HG02981 (cell line): ENCODE results near the gene LIMS2.

ENCODE experiments used
- ATAC-seq: cut with Tn5 transposase; IDR thresholded peaks from one replicate; pipeline ENCODE4 v1.9.1; 2021; ENCODE audit warnings: mild to moderate bottlenecking, moderate library complexity; ENCODE audit not compliant: unreplicated experiment

Gene LIMS2, protein sequence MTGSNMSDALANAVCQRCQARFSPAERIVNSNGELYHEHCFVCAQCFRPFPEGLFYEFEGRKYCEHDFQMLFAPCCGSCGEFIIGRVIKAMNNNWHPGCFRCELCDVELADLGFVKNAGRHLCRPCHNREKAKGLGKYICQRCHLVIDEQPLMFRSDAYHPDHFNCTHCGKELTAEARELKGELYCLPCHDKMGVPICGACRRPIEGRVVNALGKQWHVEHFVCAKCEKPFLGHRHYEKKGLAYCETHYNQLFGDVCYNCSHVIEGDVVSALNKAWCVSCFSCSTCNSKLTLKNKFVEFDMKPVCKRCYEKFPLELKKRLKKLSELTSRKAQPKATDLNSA

DNA sequence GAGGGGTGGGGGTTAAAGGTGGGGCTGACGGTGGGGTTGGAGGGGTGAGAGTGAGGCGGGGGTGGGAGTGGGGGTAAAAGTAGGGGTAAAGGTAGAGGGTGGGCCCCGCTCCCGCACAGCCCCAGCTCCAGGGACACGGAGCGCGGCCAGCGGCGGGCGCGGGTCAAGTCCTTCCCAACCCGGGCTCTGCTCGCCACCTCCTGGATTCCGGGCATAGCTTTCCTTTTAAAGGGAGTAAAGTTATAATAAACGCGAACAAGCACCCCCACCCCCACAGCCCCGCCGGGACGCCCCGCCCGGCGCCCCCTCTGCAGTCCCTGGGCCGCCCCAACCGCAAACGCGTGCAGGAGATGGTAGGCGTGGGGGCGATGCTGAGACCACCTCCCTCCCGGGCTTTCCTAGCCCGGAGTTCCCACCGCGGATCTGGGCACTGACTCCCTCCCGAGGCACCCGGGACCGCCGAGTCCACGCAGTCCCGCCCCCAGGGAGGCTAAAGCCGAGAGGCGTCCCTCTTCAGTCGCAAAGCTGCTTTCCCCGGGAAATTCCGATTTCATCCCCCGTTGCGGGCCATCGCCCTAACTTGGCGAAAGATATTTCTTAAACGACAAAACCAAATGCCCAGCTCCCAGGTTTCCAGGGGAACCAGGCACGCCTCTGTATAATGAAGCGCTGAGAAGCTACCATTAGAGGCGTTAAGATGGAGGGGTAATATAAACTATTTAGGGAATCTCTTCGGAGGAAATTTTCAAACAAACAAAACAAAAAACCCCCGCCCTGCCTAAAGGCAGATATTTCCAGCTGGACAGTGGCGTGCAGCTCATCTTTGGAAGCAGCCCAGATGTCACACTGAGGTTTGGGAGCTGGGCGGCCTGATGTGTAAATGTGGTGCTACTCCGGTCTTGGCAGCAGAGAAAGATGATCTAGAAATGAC is at the start of gene LIMS2:
TSS of gene LIMS2 (minus strand) at position 200 of the 931 bp plus-strand sequence. CDS start 506 bp downstream, outside the sequence.
- no peak for ATAC-seq

DNA sequence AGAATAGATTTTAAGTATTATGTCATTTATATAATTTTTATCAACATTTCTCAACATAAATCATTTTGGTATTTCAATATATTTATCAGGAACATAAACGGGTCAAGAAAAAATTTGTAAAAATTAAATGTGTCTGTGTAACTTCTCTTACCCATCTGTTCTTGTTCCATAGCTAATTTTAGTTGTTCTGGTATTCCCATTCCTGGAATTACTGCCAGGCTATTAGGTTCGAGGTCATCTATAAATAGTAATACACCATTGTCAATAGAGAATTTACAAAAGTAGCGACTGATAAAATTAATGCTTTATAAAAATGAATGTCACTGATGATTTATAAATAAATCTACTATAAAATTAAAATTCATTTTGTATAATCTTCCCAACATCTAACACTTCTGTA is 47.5 kb upstream of the LIMS2 start:
- ATAC-seq, result no peak

DNA sequence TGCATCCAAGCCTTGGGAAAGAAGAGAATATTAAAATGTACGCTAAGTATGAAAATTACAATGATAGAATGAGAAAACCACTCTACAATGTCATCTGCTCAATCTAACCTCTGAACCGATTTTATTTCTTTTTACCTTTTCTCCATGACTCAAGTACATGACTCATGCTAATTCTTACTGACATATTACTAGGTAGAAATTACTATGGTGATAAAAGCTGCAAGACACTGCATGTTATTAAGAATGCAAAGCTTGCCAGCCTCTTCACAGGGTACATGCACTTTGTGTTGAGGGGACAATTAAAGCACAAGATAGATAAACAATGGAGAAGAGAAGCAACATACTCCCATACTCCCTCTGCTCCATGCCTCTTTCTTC is 46.6 kb upstream of the LIMS2 start:
- no peak for ATAC-seq

DNA sequence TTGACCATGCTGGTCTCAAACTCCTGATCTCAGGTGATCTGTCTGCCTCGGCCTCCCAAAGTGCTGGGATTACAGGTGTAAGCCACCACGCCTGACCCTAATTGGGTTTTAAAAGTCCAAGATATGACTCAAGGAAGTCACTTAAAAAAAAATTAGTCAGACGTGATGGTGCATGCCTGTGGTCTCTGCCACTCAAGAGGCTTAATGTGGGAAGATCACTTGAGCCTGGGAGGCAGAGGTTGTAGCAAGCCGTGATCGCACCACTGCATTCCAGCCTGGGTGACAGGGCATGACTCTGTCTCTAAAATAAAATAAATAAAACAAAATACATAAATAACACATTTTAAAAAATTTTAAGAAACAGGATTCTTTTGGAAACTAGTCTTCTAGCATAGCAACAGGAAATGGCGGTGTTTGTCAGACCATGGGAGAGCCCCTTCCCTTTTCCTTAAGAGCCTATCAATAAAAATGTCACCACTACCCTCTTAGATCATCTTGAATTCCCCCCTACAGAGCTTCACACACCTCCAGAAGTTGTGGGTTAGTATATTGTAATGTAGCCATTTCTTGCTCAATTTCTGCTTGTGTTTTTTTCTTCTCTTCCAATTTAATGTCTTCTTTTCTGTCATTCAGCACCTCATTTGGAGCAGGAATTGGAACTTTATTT is 46.1 kb upstream of the LIMS2 start:
- ATAC-seq, result no peak

DNA sequence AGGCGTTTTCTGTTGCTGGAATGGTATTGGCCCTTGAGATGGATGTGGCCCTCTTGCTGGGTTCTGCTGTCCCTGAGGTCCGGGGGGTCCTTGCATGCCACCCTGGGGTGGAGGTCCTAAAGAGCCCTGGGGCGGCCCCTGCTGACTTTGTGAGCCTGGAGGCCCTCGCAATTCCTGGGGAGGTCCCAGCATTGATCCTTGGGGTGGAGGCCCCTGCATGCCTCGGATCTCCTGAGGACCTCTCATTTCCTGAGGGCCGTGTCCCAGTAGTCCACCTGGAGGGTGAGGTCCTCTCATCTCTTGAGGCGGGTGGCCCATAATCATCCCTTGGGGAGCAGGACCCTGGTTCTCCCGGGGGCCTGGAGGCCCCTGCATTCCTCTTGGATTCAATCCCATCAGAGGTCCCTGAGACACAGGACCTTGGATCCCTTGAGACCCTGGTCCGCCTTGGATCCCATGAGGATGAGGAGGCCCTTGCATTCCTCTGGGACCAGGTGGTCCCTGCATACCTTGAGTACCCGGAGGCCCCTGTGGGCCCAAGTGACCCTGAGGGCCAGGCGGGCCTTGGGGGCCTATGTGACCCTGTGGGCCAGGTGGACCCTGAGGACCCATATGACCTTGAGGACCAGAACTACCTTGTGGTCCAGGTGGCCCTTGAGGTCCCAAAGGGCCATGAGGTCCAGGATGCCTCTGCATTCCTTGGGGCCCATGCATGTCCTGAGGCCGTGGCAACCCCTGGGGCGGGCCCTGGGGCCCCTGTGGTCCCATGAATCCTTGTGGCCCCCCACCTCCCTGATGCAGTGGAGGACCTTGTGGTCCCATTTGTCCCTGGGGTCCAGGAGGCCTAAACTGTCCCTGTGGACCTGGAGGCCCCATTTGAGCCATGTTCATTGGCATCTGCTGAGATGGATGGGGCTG is 44.2 kb upstream of the LIMS2 start:
- ATAC-seq, result no peak

DNA sequence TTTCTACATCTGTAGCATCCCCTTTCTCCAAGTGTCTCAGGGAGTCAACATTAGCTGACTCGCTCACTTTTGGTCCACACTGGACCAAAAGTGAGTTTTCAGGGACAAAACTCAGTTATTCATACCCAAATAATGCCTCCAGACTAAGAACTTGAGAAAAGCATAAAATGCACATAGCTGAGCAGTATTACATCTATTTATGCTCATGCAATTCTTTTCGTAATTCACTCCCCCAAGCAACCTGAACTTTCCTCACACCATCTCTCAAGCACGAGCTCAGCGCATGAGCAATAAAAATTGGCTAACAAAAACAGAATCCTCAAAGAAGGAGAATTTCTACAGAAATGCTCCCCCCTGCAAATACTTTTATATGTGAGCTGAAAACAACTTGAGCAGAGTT is 42.9 kb upstream of the LIMS2 start:
- ATAC-seq, result no peak

DNA sequence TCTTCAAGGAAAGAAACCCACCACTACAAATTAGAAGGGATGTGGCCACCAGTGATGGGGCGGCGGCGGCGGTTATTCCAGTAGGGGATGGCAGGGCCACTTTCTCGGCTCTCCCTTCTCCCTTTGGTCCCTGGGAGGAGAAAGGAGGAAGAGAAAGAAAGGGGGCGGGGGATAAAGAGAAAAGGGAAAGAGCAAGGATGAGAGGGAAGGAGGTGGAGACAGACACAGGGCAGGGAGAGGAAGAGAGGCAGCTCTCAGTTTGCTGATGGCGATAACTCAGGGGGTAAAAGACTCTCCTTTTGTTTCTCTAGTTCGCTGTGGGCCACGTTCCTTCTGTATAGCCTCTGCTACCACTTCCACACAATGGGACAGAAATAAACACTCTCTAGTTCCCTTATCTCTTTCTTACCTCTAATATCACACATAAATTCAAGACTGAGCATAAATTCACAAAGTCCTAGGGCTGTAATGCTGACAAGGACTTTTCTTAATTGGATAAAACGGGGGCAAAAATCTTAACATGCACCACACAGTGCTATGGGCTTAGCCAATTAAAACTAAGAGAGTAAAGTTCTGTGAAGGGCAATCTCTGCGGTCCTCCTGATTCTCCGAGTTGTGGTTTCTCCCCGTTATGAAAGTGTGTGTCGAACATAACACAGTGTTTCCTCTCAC is 40.6 kb upstream of the LIMS2 start:
- ATAC-seq, result no peak

DNA sequence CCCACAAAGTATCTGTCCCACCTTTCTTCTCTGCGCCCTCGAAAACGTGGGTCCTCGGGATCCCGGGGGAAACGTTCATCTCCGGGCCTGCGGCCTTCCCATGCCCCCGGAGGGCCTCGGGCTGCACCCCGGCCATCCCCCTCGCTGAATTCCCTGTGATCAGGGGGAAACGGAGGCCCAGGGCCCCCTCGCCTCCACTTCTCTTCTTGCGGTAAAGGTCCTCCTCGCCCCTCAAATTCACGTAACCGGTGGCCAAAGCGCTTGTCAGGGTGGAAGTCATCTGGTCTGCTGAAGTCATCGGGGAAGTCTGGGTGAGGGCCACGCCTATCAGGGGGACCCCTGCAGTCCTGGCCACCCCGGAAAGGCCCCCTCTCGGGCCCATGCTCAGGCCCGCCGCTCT is 38.2 kb upstream of the LIMS2 start:
- no peak for ATAC-seq

DNA sequence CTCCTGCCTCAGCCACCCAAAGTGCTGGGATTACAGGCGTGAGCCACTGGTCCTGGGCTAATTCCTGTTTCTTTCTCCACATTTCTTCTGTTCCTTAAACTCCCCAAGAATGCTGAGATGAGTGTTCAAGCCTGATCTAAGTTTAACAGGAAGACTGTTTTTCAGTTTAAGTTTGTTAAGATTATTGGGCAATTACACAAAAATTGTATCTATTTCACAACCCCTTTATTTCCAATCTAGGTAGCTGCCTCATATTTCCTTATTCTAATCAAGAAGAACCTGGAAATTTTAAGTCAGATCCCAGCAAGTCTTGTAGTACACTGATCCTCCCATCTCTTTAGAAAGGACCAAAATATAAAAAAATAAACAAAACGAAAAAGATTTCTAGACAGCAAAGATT is 37.7 kb upstream of the LIMS2 start:
- no peak for ATAC-seq

DNA sequence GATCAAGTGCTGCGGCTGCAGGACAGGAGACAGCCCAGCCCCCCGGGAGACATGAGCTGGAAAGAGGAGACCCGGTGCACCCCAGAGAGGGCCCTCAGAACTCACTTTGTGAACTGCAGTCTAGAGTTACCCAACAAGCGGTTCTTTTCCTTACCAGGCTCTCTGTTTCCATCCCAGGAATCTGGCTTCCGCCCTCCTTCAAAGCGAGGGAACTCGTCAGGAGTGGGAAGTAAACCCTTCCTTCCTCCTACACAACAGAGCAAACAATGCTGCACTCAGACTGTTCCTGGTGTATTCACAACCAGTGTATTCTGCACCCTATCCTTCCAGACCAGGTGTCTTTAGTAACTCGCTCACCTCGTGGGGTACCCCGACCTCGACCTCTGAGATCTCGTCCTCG is 34.0 kb upstream of the LIMS2 start:
- ATAC-seq, result no peak

DNA sequence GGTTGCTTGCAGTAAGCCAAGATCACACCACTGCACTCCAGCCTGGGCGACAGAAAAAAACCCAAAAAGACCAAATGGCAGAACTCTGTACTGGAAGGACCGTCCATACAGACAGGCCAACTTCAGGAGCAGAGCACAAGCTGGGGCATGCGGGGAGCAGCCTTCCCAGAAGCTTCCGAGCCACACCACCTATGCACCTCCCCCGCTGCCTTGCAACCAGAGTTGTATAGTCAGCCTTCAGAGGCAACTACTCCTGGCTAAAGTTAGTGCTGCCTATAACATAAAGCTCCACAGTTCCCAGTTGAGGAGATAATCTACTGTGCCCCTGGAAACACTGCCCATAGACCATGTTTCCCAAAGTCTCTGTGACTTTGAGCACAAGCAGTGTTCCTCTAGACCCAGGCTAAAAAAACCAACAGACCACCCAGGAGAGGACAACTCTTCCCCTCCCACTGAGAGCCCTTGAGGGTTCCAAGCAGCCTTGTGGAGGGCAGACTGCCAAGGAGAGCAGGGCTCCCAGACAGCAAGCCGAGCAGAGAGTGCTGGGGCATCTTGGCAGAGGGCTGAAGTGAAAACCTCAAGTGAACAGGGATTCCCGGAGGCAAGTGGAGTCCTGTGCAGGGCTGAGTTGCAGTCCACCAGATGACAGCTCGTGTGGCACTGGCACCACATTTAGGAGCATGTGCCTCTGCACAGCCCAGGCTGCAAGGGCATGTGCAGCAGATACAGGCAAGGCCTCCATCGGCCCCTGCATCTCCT is 32.7 kb upstream of the LIMS2 start:
- ATAC-seq, result no peak

DNA sequence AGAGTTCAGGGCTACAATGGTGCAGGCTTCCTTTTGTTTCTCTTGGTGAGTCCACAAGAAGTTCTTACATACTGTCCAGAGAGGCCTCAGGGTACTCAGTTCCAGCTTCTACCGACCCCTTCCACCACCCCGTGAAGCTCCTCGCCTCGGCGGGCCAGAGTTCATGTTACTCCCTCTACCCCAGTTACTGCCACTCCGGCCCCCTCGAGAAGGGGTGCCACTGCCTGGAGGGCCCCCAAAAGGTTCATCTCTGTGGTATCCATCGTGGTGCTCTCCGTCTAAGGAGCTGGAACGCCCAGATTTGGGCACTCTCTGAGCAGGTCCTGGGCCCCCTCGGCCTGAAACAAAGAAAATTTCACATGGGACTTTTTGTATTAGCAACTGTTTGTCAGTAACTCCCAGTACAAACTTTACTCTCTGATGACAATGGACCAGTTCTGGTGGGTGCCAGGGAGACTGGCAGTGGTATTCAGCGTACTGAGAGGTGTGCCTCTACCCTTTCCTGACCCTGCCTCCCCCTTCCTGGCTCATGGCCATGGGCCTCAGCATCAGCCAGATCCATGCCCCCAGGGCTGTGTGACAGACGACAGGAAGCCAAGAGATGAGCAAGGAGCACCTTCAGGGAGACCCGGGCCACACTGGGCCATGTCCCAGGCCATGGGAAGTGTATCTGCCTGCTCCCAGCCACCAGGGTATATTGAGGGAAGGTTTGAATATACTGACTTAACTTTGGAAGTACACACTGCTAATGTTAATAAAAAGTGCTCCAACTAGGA is 31.1 kb upstream of the LIMS2 start:
- ATAC-seq, result no peak

DNA sequence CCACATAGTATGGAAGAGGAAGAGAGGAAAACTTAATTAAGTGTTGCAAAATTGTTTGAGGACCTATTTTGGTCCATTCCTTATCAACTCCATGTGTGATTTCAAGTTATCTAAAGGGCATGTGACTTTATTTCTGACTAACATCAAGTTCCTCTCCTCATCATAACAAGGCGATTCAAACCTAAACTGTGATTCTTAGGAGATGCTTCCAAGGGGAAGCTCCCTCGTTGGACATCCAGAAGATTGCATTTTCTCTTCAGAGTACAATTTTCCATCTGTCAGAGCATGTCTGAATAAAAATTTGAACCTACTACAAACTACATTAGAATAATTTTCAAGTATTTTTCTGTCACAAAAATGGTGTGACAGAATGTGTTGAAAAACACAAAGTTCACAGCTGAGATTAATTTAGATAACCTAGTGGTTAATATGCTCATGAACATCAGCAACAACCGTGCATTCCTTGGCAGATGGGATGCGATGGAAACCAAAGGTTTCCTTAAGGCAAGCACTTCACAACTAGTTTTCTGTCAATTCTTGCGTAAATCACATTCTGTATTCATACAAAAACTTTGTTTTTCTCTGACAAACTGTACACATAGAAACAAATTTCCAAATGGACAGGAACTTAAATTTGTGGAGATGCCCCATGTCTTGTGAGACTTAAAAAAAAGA is 30.2 kb upstream of the LIMS2 start:
- ATAC-seq, result no peak

DNA sequence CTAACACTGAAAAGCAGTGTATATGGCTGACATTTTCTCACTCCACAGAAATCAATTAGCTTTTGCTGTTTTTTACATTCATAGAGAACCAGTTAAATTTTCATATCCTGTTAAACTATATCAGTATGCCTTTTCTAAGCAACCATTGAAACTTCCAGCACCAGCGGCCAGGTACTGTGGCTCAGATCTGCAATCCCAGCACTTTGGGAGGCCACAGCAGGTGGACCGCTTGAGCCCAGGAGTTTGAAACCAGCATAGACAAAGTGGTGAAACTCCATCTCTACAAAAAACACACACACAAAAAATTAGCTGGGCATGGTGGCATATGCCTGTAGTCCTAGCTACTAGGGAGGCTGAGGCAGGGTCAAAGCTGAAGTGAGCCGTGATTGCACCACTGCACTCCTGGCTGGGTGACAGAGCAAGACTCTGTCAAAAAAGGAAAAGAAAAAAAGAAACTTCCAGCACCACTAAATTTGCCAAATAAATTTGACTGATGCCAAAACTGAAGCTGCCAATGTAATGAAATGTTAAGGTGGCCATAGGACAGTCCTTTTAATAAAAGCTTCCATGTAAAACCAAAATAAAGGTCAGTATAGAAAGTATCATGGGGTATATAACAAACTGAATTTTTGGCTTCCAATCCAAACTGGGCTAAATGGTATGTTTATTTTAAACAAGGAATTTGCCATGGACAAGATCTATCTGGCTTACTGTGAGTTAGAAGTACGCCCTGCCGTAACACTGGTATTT is 29.5 kb upstream of the LIMS2 start:
- ATAC-seq, result no peak

DNA sequence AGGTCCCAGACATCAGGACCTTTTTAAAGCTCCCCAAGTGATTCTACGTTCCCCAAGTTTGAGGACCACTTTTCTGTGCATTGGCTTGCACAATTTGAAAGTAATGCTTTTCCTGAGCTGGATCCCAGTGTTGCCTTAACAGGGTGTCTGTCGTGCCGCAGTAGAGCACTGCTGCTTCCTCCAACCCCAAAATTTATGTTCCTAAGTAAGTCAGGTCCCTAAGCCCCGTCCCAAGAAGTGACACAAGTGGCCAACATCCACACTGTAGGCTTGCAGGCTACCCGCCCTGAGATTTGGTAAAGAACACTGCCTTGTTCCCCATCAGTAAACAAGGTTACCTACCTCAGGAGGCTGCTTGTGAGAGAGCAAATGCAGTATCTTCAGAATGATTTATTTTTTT is 28.0 kb upstream of the LIMS2 start:
- ATAC-seq, result no peak

DNA sequence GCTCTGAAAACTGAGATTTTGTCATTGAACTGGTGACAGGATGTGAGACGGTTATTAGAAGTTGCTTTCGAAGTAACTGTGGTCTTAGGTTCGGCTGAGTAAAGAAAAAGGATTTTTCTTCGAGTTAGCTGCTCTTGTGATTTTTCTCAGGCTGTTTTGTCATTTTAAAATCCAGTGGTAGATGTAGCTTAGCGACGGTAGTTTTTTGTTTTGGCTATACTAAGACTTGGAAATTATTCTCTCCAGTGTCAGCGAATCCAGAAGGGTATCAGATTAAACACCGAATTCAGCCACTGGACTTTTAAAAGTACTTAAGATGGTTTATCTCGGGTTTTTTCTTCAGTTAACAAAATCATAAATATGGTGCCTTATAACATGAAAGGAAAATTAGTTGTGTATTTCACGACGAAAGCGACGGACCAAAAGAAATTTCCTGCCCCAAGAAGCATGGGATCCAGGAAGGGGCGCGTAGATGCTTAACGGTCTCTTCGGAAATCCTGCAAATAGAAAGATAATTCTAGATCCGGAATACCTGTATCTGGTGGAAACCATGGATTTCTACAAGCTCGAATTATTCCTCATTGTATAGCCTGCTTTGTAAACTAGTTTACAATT is 27.2 kb upstream of the LIMS2 start:
- no peak for ATAC-seq
